GM19452 (cell line): ENCODE measurements around the gene FXYD4.
"Not testable (repeated sequence)": the region's sequence is repeated elsewhere in the genome, so short reads cannot be mapped to it uniquely, and the experiment has no call there.

Experiments used
- ATAC-seq: cut with Tn5 transposase; IDR thresholded peaks from one replicate; pipeline ENCODE4 v1.9.1; 2021; ENCODE audit not compliant: unreplicated experiment

FXYD4 gene

GRCh38 chr10:43374194-43374593 is 2.8 kb downstream of the FXYD4 start:
- no peak for ATAC-seq

GRCh38 chr10:43375401-43376020 is 4.1 kb downstream of the FXYD4 start:
- no peak for ATAC-seq

GRCh38 chr10:43376046-43376635 is 4.7 kb downstream of the FXYD4 start:
- ATAC-seq: no peak

GRCh38 chr10:43376828-43377423 is 5.5 kb downstream of the FXYD4 start:
- no peak for ATAC-seq

GRCh38 chr10:43377424-43377883 is 6.0 kb downstream of the FXYD4 start:
- no peak for ATAC-seq

- ATAC-seq: no peak
Observed at GRCh38 chr10:43380610-43381222, 9.3 kb downstream of the FXYD4 start.

- ATAC-seq: no peak
Observed at GRCh38 chr10:43383204-43383971, 12.0 kb downstream of the FXYD4 start.

GRCh38 chr10:43384252-43385221 is 13.1 kb downstream of the FXYD4 start:
- no peak for ATAC-seq

GRCh38 chr10:43385412-43386004 is 14.1 kb downstream of the FXYD4 start:
- ATAC-seq: no peak

- ATAC-seq: no peak
Observed at GRCh38 chr10:43386549-43386948, 15.1 kb downstream of the FXYD4 start.

- no peak for ATAC-seq
Observed at GRCh38 chr10:43386981-43387677, 15.7 kb downstream of the FXYD4 start.

GRCh38 chr10:43387678-43388032 is 16.2 kb downstream of the FXYD4 start:
- no peak for ATAC-seq

- ATAC-seq: no peak
Observed at GRCh38 chr10:43389867-43390266, 18.4 kb downstream of the FXYD4 start.

GRCh38 chr10:43390333-43390732 is 18.9 kb downstream of the FXYD4 start:
- ATAC-seq: no peak

- ATAC-seq: no peak
Observed at GRCh38 chr10:43390759-43391158, 19.3 kb downstream of the FXYD4 start.

- ATAC-seq: no peak
Observed at GRCh38 chr10:43391496-43391895, 20.1 kb downstream of the FXYD4 start.

GRCh38 chr10:43392748-43393147 is 21.3 kb downstream of the FXYD4 start:
- ATAC-seq: no peak

GRCh38 chr10:43393186-43393585 is 21.8 kb downstream of the FXYD4 start:
- ATAC-seq: not testable (repeated sequence)
